GM21576 (cell line): Measurements from ENCODE around the gene USP1.

Experiments used
- ATAC-seq: cut with Tn5 transposase; IDR thresholded peaks from one replicate; pipeline ENCODE4 v1.9.1; 2021; ENCODE audit warnings: mild to moderate bottlenecking, moderate library complexity; ENCODE audit not compliant: unreplicated experiment

USP1 gene

GRCh38 chr1:62484824-62485468 lies 48.1 kb downstream of the USP1 start:
- no peak for ATAC-seq

GRCh38 chr1:62487956-62488355 lies 51.1 kb downstream of the USP1 start:
- ATAC-seq: no peak

DNA sequence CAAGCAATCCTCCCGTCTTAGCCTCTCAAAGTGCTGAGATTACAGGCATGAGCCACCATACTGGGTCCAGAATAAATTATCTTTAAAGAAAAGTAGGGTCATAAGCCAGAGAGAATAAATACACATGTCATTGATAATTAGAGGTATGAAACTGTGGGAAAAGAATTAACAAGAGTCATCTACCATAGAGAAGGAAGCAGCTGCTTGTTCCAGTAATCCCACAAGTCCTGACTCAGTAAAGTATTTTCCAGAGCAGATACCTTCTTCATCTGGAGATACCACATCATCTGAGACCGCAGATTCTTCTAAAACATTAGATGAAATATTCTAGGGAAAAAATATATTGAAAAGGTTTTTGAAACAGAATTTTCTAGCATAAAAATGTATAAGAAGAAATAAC lies 55.7 kb downstream of the USP1 start:
- ATAC-seq: no peak

DNA sequence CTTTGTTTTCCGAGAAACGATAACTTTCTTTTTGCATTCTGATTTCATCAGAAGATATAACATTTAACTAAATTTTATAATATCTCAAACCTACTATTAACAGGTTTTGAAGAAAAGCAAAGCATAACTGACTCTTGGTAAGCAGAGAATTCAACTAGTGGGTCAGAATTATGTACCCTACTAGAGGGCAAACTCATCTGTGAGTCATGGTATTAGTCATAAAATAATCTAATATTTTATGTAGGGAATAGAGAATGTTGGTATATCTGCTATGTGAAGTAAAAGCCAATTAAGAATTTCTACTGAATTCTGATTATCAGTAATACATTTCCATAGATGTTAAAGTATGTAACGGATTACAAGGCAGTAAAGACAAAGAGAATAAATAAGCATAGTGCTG lies 56.8 kb downstream of the USP1 start:
- ATAC-seq: no peak

DNA sequence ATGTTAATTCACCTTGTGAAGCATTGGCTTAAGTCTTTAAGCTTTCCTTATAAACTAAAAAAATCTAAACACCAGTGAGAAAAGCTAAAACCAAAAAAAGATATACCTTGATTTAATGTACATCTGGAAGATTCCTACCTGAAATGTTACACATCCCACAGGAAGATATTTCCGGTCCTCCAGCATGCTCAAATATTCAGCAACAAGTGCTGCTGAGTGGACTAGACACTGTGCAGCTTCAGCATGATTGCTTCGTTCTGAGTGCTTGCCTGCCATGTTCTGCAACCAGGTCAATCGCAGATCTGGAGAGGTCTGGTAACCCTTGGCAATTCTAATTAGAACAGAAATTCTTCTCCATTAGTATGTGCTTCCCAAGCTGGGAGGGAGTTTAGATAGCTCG lies 57.3 kb downstream of the USP1 start:
- no peak for ATAC-seq

GRCh38 chr1:62500210-62500609 lies 63.4 kb downstream of the USP1 start:
- ATAC-seq: no peak
